Cardiac muscle cell (in vitro differentiated cells and primary cell): ENCODE measurements around the gene CACNA2D4. TPM values are rescaled to one million over a fixed set of nuclear protein-coding genes. Genes with fewer than 3 reads are reported as not detected.

Source experiments
- DNase-seq, 2 donors: peaks; one replicate each; pipeline versions ENCODE4 v3.0.0 to v3.0.0-alpha.2; 2010 to 2017; ENCODE audit warnings: low read depth in 1 of 2, low spot score in 1 of 2
- H3K27ac ChIP-seq: fragments of 200-600 bp; sonication (generic); 2 replicates; pipeline ENCODE4 v1.5.1; 2016
- H3K27me3 ChIP-seq: fragments of 200-600 bp; sonication (generic); 2 replicates; pipeline ENCODE4 v1.6.0; 2016; ENCODE audit warnings: control low read depth
- H3K36me3 ChIP-seq: fragments of 200-600 bp; sonication (generic); 2 replicates; pipeline ENCODE4 v1.5.1; 2016; ENCODE audit warnings: control low read depth
- H3K4me1 ChIP-seq: fragments of 200-600 bp; sonication (generic); 2 replicates; pipeline ENCODE4 v1.8.1; 2017; ENCODE audit warnings: low read depth, mild to moderate bottlenecking, mixed run types
- H3K4me3 ChIP-seq: fragments of 200-600 bp; sonication (generic); 2 replicates; pipeline ENCODE4 v1.5.1; 2016; ENCODE audit warnings: mild to moderate bottlenecking
- H3K9me3 ChIP-seq: fragments of 200-600 bp; sonication (generic); 2 replicates; pipeline ENCODE4 v1.5.1; 2017; ENCODE audit warnings: low read depth, mild to moderate bottlenecking, control low read depth
- polyA plus RNA-seq: library from polyadenylated mRNA; unstranded; fragments of >200 nt; fragmentation: Nextera tagmentation; extraction: Ambion mirVana; gene quantifications from 2 replicates; pipeline ENCODE4 v1.2.1, GENCODE V29; 2016
- total RNA-seq: library from RNA; depleted of rRNA; stranded (reverse); fragments of >200 nt; gene quantifications from 2 replicates; pipeline ENCODE4 v1.2.3, GENCODE V29; 2016
- TF ChIP-seq, protein P1 (sequence below): IDR thresholded peaks from 2 replicates; pipeline ENCODE4 v1.5.1; 2012; ENCODE audit warnings: low read depth, mild to moderate bottlenecking, low read length

CACNA2D4 gene
- total and polyA plus RNA-seq, 2 experiments from 2014 or later: 0.39 to 1.3 TPM

DNA sequence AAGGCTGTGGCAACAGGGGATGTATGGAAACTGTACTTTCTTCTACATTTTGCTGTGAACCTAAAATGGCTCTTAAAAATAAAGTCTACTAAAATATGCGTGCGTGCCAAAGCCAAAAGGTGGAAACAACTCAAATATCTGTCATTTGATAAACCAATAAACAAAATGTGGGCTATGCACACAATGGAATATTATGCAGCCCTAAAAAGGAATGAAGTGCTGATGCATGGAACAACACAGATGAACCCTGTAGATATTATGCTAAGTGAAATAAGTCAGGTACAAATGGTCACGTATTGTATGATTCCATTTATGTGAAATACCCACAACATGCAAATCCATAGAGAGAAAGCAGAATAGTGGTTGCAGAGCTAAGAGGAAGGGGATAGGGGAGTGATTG lies 8.0 kb downstream of the CACNA2D4 start:
- Histone ChIP-seq H3K4me3 (no peak overlapping the region), H3K27ac (no peak overlapping the region), H3K27me3 (no peaks in the 10 kb centered on the region), H3K36me3 (no peaks in the 10 kb centered on the region), H3K4me1 (peaks cover 4% of the 10 kb centered on the region), H3K9me3 (no peaks in the 10 kb centered on the region)
- no peak for DNase-seq
- TF ChIP-seq, protein P1, sequence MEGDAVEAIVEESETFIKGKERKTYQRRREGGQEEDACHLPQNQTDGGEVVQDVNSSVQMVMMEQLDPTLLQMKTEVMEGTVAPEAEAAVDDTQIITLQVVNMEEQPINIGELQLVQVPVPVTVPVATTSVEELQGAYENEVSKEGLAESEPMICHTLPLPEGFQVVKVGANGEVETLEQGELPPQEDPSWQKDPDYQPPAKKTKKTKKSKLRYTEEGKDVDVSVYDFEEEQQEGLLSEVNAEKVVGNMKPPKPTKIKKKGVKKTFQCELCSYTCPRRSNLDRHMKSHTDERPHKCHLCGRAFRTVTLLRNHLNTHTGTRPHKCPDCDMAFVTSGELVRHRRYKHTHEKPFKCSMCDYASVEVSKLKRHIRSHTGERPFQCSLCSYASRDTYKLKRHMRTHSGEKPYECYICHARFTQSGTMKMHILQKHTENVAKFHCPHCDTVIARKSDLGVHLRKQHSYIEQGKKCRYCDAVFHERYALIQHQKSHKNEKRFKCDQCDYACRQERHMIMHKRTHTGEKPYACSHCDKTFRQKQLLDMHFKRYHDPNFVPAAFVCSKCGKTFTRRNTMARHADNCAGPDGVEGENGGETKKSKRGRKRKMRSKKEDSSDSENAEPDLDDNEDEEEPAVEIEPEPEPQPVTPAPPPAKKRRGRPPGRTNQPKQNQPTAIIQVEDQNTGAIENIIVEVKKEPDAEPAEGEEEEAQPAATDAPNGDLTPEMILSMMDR: no peak

DNA sequence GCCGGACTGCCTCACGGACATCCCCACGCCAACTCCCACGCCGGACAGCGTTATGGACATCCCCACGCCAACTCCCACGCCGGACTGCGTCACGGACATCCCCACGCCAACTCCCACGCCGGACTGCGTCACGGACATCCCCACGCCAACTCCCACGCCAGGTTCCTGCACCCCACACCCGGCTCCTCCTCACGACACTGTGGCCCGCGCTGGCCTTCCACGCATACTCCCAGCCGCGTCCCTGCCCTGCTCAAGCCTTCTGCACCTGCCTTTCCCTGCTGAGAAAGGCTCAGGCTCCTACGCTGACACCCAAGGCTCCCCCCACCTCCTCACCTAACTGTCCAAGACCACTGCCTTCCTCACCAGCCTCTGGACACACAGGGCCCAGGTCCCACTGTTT lies 9.7 kb downstream of the CACNA2D4 start:
- no peak for DNase-seq
- TF ChIP-seq, protein P1: no peak
- H3K4me1 ChIP-seq: no peaks in the 10 kb centered on the region
- no peaks in the 10 kb centered on the region for H3K36me3 ChIP-seq
- H3K4me3 ChIP-seq: no peak overlapping the region
- no peak overlapping the region for H3K27ac ChIP-seq
- no peaks in the 10 kb centered on the region for H3K9me3 ChIP-seq
- no peaks in the 10 kb centered on the region for H3K27me3 ChIP-seq

DNA sequence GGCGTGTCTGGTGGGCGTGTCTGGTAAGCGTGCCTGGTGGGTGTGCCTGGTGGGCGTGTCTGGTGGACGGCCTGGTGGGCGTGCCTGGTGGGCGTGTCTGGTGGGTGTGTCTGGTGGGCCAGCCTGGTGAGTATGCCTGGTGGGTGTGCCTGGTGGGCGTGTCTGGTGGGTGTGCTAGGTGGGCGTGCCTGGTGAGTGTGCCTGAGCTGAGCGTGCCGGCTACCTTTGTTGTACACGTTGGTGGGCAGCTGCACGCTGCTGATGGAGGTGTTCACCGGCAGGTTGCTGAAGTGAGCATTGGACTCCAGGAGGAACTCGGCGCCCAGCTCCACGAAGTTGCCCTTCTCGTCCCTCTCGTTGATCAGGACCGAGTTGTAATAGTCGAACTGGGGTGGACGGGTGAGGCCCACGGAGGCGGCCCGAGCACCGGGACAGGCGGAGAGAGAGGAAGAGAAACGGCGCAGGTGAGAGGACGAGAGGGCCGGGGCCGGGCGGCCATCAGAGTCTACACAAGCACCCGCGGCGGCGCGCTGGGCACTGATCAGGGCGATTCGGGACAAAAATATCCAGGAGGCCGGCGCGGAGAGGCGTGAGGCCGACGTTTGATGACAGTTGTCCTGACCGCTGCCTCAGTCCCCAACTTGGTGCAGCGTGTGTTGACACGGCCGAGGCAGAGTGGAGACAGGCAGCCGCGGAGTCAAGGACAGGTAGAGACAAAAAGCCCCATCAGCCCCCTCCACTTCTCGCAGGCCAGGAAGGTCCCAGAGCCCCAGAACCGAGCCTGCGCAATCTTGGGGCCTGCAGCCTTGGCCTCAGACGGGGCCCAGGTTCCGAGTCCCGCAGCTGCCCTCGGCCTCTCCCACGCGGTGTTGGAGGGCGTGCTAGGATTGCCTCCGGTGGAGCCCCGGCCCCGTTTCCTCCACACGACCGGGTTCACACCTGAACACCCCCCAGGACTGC lies 10.5 kb downstream of the CACNA2D4 start:
- Histone ChIP-seq H3K36me3 (no peaks in the 10 kb centered on the region), H3K9me3 (no peaks in the 10 kb centered on the region), H3K4me3 (no peak overlapping the region), H3K27me3 (no peaks in the 10 kb centered on the region), H3K4me1 (no peaks in the 10 kb centered on the region), H3K27ac (no peak overlapping the region)
- no peak for DNase-seq
- TF ChIP-seq, protein P1: no peak

DNA sequence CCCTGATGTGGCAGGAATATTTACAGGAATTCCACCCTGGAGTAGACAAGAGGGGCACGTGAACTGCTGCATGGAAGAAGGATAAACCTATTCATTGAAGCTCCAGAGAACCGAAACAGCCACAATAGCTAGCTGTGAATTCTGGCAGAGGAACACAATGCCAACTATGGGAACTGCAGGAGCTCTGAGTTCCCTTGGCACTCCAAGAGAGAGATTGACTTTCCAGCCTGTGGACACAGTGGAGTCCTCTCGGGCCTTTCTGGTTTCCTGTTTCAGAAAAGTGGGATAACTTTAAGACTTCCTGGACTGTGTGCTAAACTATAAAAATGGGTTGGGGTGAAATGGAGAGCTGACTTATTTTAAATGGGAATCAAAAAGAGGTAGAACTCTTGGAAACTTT lies 11.9 kb downstream of the CACNA2D4 start:
- Histone ChIP-seq H3K36me3 (no peaks in the 10 kb centered on the region), H3K27ac (no peak overlapping the region), H3K9me3 (no peaks in the 10 kb centered on the region), H3K4me3 (no peak overlapping the region), H3K27me3 (no peaks in the 10 kb centered on the region), H3K4me1 (no peaks in the 10 kb centered on the region)
- TF ChIP-seq, protein P1: no peak
- DNase-seq: no peak

DNA sequence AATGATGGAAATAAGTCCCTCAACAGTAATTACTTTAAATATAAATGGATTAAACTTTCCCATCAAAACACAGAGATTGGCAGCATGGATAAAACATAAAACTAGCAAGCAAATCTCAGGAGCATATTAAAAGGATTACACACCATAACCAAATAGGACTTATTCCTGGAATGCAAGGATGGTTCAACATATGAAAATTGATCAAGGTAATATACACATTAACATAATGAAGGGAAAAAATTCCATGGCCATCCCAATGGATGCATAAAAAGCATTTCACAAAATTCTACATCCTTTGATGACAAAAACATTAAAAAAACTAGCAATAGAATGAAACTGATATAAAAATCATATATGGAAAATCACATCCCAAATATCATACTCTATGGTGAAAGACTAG lies 13.6 kb downstream of the CACNA2D4 start:
- Histone ChIP-seq H3K27me3 (no peaks in the 10 kb centered on the region), H3K27ac (no peak overlapping the region), H3K36me3 (no peaks in the 10 kb centered on the region), H3K4me3 (no peak overlapping the region), H3K4me1 (no peaks in the 10 kb centered on the region), H3K9me3 (no peaks in the 10 kb centered on the region)
- no peak for DNase-seq
- TF ChIP-seq, protein P1: no peak
